GM21619 (cell line): ENCODE data around the gene TDP2.
"Not testable (repeated sequence)": the region's sequence is repeated elsewhere in the genome, so short reads cannot be mapped to it uniquely, and the experiment has no call there.

Experiments used
- ATAC-seq: cut with Tn5 transposase; IDR thresholded peaks from one replicate; pipeline ENCODE4 v1.9.1; 2021; ENCODE audit not compliant: unreplicated experiment

Gene TDP2

DNA sequence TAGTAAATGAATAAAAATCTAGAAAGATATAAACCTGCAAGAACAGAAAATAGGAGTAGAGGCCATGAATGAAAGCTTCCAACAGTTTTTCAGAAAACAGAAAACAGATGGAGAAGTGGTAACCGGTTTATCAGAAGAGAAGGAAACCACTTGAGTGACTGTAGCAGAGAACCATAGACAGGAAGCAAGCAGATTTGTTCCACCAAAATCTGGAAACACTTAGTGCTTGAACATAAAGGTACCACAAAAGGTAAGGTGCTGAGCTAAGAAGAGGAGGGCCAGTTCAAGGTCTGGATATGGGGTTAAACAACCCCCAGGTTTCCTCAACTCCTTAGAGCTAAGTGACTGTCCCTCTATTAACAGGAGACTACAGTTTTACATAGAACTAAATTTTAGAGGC lies 11.5 kb downstream of the TDP2 start:
- ATAC-seq = no peak

DNA sequence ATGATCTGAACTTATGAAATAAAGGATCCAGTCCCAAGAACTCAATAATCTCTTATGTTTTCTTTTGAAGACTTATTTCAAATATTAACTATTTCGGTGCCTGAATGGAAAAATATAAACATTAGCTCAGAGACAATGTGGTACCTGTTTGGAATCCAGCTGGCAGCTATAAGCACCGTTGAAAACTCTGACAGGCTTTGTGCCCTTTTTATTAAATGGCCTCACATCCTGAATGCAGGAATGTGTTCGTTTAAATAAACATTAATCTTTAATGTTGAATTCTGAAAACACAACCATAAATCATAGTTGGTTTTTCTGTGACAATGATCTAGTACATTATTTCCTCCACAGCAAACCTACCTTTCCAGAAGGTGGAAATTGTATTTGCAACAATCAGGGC lies 16.3 kb downstream of the TDP2 start:
- ATAC-seq = no peak

GRCh38 chr6:24649691-24650090 lies 17.0 kb downstream of the TDP2 start:
- ATAC-seq = no peak

DNA sequence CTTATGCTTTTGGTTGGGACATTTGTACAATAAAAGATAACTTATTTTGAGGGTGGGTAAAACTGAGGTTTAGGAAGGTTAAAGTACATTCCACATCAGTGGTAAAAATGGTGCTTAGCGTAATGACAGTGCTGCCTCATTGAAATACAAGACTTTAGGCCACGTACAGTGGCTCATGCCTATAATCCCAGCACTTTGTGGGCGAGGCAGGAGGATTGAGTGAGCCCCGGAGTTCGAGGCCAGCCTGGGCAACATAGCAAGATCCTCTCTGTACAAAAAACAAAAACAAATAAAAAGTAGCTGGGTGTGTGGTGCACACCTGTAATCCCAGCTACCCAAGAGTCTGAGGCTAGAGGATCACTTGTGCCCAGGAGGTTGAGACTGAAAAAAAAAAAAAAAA lies 18.4 kb downstream of the TDP2 start:
- no peak for ATAC-seq

- ATAC-seq = no peak
These were observed 19.9 kb downstream of the TDP2 start for GRCh38 chr6:24646771-24647170.

DNA sequence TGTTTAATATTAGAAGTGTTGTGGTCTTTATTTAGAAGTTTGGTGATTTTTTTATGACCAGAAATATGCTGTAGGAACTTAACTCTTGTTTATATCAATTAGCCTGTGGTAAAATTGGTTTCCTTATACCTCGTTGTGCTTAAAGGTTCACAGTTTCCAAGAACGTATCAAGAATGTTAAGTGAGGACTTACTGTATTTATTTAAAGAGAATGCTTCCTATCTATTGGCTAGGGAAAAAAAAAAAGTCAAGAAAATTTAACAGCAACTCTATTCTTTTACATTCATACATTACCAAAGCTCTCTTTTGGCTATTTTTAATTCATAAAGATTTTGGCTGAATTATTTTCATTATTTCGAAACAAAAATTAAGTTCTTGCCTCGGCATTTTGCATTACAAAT lies 22.3 kb downstream of the TDP2 start:
- no peak for ATAC-seq

DNA sequence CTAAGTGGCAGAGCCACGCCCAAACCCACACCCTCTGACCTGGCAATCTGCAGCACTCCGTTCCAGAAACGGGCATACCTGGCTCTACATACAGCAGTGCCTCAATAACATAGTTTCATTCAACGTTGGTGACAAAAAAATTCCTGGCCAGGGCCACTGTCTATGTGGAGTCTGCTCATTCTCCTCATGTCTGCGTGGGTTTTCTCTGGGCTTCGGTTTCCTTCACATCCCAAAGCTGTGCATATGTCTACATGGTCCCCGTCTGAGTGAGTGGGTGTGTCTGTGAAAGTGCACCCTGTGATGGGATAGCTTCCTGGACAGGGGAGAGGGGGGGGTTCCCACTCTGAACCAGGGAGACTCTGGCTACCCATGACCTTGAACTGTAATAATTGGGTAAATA lies 22.8 kb downstream of the TDP2 start:
- ATAC-seq = no peak

- no peak for ATAC-seq
These were observed 24.6 kb downstream of the TDP2 start for GRCh38 chr6:24642061-24642460.

DNA sequence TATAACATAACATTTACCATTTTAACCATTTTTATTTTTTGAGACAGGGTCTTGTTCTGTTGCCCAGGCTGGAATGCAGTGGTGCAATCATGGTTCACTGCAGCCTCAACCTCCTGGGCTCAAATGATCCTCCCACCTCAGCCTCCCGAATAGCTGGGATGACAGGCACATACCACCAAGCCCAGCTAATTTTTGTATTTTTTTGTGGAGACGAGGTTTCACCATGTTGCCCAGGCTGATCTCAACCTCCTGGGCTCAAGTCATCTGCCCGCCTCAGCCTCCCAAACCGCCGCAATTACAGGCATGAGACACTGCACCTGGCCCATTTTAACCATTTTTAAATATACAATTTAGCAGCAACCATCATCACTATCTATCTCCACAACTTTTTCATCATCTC lies 26.1 kb downstream of the TDP2 start:
- not testable (repeated sequence) for ATAC-seq

GRCh38 chr6:24640166-24640565 lies 26.5 kb downstream of the TDP2 start:
- ATAC-seq = no peak

DNA sequence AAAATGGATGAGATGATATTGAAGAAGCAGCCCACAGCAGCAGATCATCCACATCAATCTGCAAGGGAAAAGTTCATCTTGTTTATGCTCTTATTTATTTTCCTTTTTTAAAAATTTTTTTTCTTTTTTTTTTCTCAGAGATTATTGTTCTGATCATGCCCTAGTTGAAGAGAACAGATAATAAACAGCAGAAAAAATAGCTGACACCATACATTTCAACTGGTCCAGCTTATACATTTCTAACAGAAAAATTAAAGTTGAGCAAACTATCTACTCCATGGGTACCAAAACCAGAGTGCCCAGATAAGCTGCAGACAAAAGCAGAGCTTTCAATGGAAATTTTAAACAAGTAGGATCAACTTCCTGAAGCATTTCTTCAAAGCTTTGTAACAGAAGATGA lies 30.0 kb downstream of the TDP2 start:
- ATAC-seq = no peak

- ATAC-seq = no peak
These were observed 34.1 kb downstream of the TDP2 start for GRCh38 chr6:24632573-24632972.

GRCh38 chr6:24631671-24632070 lies 35.0 kb downstream of the TDP2 start:
- ATAC-seq = no peak

DNA sequence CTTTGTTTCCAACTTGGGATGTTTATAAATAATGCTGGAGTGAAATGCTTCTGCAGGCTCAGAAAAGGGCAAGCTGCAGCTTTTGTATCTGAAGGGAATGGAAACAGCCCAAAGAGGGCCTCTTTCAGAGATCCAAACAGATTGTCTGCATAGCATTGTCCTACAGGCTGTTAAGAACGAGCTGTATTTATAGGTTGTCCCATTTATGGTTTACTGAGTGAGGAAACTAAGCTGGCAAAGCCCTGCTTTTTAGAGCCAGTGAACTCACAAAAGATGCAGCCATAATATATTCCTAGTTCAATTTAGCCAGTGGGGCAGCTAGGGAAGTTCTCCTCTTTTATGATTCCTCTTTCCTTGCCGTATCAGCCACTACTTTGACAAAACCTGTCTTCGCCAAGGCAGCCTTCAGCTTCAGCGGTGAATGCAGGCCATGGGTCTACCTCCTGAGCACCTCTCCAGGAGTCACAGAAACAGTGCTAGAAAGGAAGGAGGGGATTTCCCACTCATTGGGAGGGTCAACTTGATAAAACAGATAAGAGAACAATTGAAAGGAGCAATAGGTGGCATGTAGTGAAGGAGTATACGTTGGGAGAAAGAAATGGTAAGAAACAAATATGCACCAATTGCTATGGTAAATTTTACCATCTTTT lies 35.7 kb downstream of the TDP2 start:
- ATAC-seq = no peak

DNA sequence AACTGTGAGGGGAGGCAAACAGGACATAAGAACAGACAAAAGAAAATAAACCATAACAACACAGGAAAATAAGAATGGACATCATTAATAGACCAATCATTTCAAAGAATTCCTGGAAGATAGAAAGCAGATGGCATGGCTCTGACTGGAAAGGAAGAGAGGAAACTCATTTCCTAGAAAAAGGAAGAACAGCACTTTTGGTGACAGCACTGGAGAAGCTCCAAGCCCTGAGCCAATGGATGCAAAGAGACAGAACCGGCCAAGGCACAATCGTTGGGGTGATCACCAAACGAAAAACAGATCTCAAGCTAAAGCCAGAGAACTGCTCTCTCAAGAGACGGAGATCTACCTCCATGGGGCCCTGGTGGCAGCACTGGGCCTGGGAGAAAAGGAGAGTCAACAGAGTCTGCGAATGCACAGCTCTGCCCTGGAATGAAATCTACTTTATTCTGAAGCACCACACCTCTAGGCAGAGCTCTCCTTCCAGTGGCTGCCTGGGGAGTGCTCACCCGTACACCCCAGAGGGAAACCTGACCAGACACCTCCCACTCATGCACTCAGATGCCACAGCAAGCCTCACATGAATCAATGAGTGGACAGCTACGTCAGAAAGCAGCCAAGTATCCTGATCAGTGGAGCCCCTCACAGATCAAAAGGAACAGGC lies 44.9 kb downstream of the TDP2 start:
- ATAC-seq = no peak

DNA sequence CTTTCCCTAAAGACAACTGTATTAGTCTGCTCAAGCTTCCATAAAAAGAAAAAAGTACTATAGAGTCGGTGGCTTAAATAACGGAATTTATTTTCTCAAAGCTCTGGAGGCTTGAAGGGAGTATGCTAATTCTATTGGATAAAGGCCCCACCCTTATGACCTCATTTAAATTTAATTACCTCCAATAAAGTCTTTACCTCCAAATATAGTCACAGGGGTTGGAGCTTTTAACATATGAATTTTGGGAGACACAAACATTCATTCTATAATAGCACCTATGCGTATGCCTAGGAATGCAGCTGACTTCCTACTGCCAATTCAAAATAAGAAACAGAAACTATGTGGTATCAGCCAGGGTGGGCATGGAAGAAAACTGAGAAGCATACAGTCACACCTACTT lies 46.1 kb downstream of the TDP2 start:
- ATAC-seq = no peak

- ATAC-seq = no peak
These were observed 47.0 kb downstream of the TDP2 start for GRCh38 chr6:24619661-24620060.

GRCh38 chr6:24614648-24615047 lies 52.1 kb downstream of the TDP2 start:
- no peak for ATAC-seq

DNA sequence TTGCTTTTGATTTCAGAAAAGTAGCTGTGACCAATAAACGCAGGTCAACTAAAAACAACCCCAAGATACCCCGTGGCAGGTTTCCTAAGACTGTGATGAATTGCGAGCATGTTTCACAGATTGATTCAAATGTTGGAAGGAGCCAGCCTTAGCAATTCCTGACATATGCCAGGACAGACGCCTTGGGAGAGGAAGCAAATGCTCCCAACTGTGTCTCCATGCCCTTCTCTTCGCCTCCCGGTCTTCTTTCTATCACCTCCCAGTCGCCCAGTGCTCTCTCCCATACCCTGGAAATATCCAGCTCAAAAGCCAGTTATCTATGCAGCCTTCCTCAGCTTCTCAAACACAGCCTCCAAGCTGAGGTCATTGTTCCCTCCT lies 52.7 kb downstream of the TDP2 start:
- no peak for ATAC-seq

- ATAC-seq = no peak
These were observed 53.2 kb downstream of the TDP2 start for GRCh38 chr6:24613361-24614042.

- ATAC-seq = no peak
These were observed 56.0 kb downstream of the TDP2 start for GRCh38 chr6:24610672-24611071.

DNA sequence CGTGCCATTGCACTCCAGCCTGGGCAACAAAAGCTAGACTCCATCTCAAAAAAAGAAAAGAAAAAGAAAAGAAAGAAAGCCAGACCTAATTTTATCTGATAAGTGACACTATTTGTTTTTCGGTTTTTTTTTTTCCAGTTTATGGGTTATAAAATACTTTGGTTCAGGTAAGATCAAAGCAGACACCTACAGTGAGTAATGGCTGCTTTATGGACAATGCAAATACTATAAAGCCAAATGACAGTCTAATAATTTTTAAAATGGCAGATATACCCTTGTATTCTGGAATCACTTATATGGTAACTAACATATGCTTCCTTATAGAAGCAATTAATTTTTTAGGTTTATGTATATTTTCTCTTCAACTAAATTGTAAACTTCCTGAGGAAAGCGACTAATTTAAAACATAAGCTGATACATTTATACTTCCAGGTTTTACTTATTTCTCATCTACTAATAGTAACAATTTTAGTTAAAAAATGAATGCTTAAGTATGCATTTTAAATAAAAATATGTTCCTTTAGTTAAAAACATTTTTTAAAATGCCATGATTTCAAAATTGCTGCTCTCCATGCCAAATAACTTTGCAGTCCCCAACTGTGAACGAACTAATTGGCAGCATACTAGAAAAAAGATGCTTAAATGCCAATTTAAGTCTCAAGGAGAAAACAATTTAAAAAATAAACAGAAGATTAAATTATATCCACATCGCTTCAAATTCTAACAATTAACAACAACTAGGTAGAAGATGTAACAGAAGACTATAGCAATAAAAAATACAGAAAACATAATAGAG lies 59.2 kb downstream of the TDP2 start:
- no peak for ATAC-seq
